ENCODE measurements around the gene ACAP2. TPM values are rescaled to one million over a fixed set of nuclear protein-coding genes. Genes with fewer than 3 reads are reported as not detected.

The ACAP2 gene
- total and polyA plus RNA-seq, 2 experiments from 2014 or later: 27.0 to 47.4 TPM

DNA sequence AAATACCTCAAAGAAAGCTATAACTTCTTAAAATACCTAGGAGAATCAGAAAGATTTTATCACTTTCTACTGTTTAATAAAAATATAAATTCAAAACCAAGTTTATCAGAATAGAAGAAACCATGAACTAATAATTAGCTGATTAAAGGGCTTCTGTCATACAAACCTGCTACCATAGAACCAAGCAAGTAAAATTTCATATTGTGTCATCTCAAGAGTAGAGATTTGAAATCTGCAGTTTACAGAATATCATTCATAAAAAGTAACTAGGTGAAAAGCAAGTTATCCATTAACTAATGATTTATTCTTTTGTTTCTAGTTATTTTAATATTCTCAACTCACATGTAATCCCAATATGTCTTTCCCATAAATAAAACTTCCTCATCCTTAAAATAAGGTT lies 135.1 kb downstream of the ACAP2 start:
- no peak for DNase-seq (ENCODE audit: low spot score)
- H3K4me2 ChIP-seq: no peak overlapping the region
- no peak overlapping the region for H2AFZ ChIP-seq
- TF ChIP-seq, protein P1, sequence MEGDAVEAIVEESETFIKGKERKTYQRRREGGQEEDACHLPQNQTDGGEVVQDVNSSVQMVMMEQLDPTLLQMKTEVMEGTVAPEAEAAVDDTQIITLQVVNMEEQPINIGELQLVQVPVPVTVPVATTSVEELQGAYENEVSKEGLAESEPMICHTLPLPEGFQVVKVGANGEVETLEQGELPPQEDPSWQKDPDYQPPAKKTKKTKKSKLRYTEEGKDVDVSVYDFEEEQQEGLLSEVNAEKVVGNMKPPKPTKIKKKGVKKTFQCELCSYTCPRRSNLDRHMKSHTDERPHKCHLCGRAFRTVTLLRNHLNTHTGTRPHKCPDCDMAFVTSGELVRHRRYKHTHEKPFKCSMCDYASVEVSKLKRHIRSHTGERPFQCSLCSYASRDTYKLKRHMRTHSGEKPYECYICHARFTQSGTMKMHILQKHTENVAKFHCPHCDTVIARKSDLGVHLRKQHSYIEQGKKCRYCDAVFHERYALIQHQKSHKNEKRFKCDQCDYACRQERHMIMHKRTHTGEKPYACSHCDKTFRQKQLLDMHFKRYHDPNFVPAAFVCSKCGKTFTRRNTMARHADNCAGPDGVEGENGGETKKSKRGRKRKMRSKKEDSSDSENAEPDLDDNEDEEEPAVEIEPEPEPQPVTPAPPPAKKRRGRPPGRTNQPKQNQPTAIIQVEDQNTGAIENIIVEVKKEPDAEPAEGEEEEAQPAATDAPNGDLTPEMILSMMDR (IDR thresholded peaks at IDR 0.05; ENCODE audit: poor library complexity): no peak
- TF ChIP-seq EZH2phosphoT487 (IDR thresholded peaks at IDR 0.05; ENCODE audit: low read depth, severe bottlenecking, unreplicated experiment): no peak
- TF ChIP-seq EZH2 (IDR thresholded peaks at IDR 0.05; ENCODE audit: borderline replicate concordance): no peak
- no peaks in the 10 kb centered on the region for H3K4me1 ChIP-seq (ENCODE audit: insufficient read depth)
- no peaks in the 10 kb centered on the region for H3K27me3 ChIP-seq
- no peaks in the 10 kb centered on the region for H3K36me3 ChIP-seq (replicated peaks; ENCODE audit: insufficient read depth, low read depth)
- no peak overlapping the region for H3K27ac ChIP-seq
- H3K9me2 ChIP-seq (replicated peaks; ENCODE audit: insufficient read depth): no peaks in the 10 kb centered on the region
- H4K20me1 ChIP-seq (ENCODE audit: insufficient read depth, poor library complexity, severe bottlenecking): no peaks in the 10 kb centered on the region
- H3K4me3 ChIP-seq: no peak overlapping the region
- H3K9me3 ChIP-seq (ENCODE audit: low read depth): no peaks in the 10 kb centered on the region
- no peaks in the 10 kb centered on the region for H3K79me2 ChIP-seq

DNA sequence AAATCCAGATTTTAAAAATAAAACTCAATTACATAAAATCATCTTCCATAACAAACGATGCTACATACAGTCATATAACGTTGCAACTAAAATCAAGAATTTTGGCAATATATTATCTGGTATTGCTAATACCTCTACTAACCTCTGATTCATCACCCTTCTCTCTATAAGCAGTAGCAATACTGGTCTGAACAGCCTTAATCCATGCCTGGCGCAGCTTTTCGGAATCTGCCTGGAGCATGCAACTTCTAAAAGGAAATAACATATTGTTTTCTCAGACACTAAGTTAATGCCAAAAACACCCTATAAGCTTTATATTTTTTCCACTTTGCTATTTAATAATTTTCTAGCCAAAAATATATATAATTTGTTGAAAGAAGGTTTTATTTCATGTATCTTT lies 136.5 kb downstream of the ACAP2 start:
- Histone ChIP-seq H3K27ac (no peak overlapping the region), H3K79me2 (no peaks in the 10 kb centered on the region), H2AFZ (no peak overlapping the region), H3K4me2 (no peak overlapping the region), H3K4me1 (ENCODE audit: insufficient read depth) (no peaks in the 10 kb centered on the region), H4K20me1 (ENCODE audit: insufficient read depth, poor library complexity, severe bottlenecking) (no peaks in the 10 kb centered on the region), H3K9me2 (replicated peaks; ENCODE audit: insufficient read depth) (no peaks in the 10 kb centered on the region), H3K4me3 (no peak overlapping the region), H3K27me3 (no peaks in the 10 kb centered on the region), H3K36me3 (replicated peaks; ENCODE audit: insufficient read depth, low read depth) (no peaks in the 10 kb centered on the region), H3K9me3 (ENCODE audit: low read depth) (no peaks in the 10 kb centered on the region)
- DNase-seq (ENCODE audit: low spot score): no peak
- no peak for TF ChIP-seq EZH2phosphoT487 (IDR thresholded peaks at IDR 0.05; ENCODE audit: low read depth, severe bottlenecking, unreplicated experiment)
- TF ChIP-seq, protein P1 (IDR thresholded peaks at IDR 0.05; ENCODE audit: poor library complexity): no peak
- TF ChIP-seq EZH2 (IDR thresholded peaks at IDR 0.05; ENCODE audit: borderline replicate concordance): no peak
- 96% methylated on average over 4 of the region's 4 CpGs for WGBS (ENCODE audit: low lambda C conversion rate, missing lambda C conversion rate)

- Histone ChIP-seq H3K4me2 (no peak overlapping the region), H4K20me1 (ENCODE audit: insufficient read depth, poor library complexity, severe bottlenecking) (no peaks in the 10 kb centered on the region), H3K79me2 (no peaks in the 10 kb centered on the region), H3K4me1 (ENCODE audit: insufficient read depth) (no peaks in the 10 kb centered on the region), H3K36me3 (replicated peaks; ENCODE audit: insufficient read depth, low read depth) (no peaks in the 10 kb centered on the region), H3K27ac (no peak overlapping the region), H3K27me3 (no peaks in the 10 kb centered on the region), H3K9me2 (replicated peaks; ENCODE audit: insufficient read depth) (no peaks in the 10 kb centered on the region), H2AFZ (no peak overlapping the region), H3K9me3 (ENCODE audit: low read depth) (no peaks in the 10 kb centered on the region), H3K4me3 (no peak overlapping the region)
- no peak for TF ChIP-seq EZH2 (IDR thresholded peaks at IDR 0.05; ENCODE audit: borderline replicate concordance)
- TF ChIP-seq, protein P1 (IDR thresholded peaks at IDR 0.05; ENCODE audit: poor library complexity): no peak
- no peak for TF ChIP-seq EZH2phosphoT487 (IDR thresholded peaks at IDR 0.05; ENCODE audit: low read depth, severe bottlenecking, unreplicated experiment)
- WGBS (ENCODE audit: low lambda C conversion rate, missing lambda C conversion rate): 94% methylated on average over 3 of the region's 3 CpGs
- no peak for DNase-seq (ENCODE audit: low spot score)
Measured at GRCh38 chr3:195302431-195302830, 140.4 kb downstream of the ACAP2 start.

DNA sequence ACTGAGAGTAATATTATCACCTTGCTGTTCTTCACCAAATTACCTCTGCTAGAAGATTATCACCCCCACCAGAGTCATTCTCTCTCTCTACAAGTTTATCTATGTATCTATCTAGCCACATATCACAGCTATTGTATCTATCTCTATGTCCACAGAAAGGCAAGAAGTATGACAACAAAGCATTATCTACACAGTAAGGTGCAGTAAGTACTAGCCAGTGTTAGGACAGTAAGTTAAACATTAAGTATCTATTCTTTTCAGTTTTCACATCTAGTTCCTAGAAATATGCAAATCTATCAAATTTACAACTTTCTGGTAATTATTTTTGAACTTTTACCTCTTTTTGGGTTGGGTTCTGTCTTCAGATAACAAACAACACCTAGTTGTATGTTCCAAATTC lies 145.4 kb downstream of the ACAP2 start:
- H3K4me1 ChIP-seq (ENCODE audit: insufficient read depth): no peaks in the 10 kb centered on the region
- no peak overlapping the region for H3K27ac ChIP-seq
- H3K9me2 ChIP-seq (replicated peaks; ENCODE audit: insufficient read depth): no peaks in the 10 kb centered on the region
- H2AFZ ChIP-seq: no peak overlapping the region
- H3K36me3 ChIP-seq (replicated peaks; ENCODE audit: insufficient read depth, low read depth): no peaks in the 10 kb centered on the region
- TF ChIP-seq, protein P1 (IDR thresholded peaks at IDR 0.05; ENCODE audit: poor library complexity): no peak
- TF ChIP-seq EZH2phosphoT487 (IDR thresholded peaks at IDR 0.05; ENCODE audit: low read depth, severe bottlenecking, unreplicated experiment) (no peak), EZH2 (IDR thresholded peaks at IDR 0.05; ENCODE audit: borderline replicate concordance) (no peak)
- H3K27me3 ChIP-seq: no peaks in the 10 kb centered on the region
- H4K20me1 ChIP-seq (ENCODE audit: insufficient read depth, poor library complexity, severe bottlenecking): no peaks in the 10 kb centered on the region
- no peaks in the 10 kb centered on the region for H3K9me3 ChIP-seq (ENCODE audit: low read depth)
- H3K4me2 ChIP-seq: no peak overlapping the region
- DNase-seq (ENCODE audit: low spot score): no peak
- no peak overlapping the region for H3K4me3 ChIP-seq
- H3K79me2 ChIP-seq: no peaks in the 10 kb centered on the region

All from hepatocyte (in vitro differentiated cells).